HG03469 (cell line): ENCODE measurements around the gene STPG1.

Experiments
- ATAC-seq: cut with Tn5 transposase; IDR thresholded peaks from one replicate; pipeline ENCODE4 v1.9.1; 2021; ENCODE audit warnings: mild to moderate bottlenecking, moderate library complexity, moderate number of reproducible peaks; ENCODE audit not compliant: unreplicated experiment

The STPG1 gene

GRCh38 chr1:24374891-24375786, 38.4 kb downstream of the STPG1 start:
- no peak for ATAC-seq

- ATAC-seq = no peak
Measured at GRCh38 chr1:24373710-24374109, 39.9 kb downstream of the STPG1 start.

DNA sequence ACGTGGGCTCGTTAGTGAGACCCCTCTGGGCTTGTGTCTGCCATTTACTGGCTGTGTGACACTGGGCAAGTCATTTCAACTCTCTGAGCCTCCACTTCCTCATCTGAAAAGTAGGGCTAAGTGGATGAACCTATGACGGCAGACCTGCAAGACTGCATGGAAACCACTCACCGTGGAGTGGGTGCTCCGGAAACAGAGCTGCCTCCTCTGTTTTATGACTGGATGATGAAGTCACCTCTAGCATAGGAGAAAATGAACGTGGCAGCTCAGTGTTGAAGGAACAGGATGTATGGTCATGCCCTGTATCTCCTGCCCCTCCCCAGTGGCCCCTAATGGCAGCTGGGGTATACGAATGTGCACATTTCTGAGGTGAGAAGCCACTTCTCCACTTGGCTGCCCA, 40.5 kb downstream of the STPG1 start:
- ATAC-seq = no peak

GRCh38 chr1:24369801-24370200, 43.8 kb downstream of the STPG1 start:
- ATAC-seq = no peak

DNA sequence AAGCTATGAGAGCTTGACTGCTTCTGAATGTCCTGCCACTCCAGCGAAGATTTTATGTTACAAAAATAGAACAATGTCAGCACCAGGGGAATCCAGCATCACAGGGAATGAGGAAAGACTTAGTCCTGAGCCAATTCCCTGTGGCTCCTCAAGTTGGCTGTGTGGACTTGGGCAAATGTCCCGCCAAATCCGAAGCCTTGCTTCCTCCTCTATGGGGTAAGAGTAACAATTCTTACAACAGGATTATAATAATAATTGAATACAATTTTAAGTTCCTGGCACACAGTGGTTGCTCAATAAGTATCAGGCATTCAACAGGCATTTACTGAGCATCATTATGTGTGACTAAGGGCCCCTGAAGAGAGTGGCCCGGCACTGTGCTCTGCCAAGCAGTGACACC, 44.4 kb downstream of the STPG1 start:
- no peak for ATAC-seq

- no peak for ATAC-seq
Measured at GRCh38 chr1:24366707-24367106, 46.9 kb downstream of the STPG1 start.

DNA sequence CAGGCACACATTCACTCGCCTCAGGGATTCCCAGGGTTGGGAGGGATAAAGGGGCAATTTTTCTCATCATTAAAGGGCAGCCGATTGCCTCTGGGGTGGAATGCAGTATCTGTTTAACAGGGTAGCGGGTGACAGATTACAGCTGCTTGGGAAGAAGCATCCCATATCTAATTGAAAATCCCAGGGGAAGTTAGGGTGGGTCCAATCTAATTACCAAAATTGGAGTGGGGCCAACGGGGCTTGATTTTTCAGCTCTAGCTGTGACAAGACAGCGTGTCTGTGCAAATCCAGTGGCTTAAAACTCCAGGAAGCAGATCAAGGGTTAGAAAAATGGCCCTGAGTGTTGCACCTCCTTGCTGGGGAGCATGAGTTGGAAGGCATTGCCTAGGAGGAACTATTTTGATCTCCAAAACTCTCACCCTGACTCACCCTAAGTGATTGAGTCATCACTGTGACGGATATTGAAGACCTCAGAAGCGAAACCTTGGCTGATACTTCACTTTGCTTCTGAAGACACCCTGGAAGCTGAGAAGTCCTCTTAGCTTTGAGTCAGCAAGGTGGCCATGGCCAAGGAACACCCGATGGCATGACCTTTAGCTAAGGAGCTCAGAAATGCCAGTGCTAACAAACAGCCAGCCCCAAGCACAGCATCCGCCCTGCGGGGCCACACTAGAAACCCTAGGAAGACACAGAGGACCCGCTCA, 48.5 kb downstream of the STPG1 start:
- ATAC-seq = no peak

DNA sequence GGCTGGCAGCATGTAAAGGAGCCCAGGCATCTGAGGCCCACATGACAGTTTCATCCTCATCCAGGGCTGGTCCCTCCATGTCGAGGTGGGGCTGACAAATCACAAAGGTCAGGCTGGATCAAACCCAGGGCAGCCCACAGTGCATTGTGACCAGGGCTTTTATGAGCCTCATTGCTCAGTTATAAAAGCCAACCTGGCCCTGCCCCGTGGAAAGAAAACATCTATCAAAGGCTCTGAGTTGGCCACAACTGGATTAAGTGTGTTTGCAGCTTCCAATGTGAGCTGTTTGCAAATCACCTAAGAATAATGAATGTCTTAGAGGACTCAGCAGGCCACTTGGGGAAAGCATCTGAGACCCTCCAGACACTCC, 49.0 kb downstream of the STPG1 start:
- ATAC-seq = no peak

- ATAC-seq = no peak
Measured at GRCh38 chr1:24363994-24364393, 49.6 kb downstream of the STPG1 start.

DNA sequence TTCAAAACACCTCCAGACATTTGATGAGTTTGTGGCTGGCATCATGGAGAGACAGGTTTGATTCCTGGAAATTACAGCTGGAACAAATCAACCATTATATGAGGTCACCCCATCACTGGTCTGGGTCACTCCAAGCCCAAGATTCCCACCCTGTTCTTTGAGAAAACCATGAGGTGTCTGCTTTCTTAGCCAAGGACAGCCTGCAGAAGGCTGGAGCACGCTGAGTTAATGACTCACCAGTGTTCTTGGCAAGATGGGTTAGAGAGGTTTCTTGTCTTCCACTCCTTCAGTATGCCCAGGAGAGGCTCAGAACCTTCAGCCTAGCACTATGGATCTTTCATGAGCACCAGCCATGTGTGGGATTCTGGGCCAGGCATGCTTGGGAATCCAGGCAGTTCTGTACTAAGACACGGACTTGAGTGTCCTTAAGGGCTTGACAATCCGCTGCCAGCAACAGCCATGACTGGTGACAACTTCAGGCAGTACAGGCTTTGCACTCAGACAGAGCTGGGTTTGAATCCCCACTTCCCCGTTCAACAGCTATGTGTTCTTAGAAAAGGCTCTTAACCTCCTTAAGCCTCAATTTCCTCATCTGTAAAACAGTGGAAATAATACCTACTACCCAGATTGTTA, 50.5 kb downstream of the STPG1 start:
- ATAC-seq = no peak

DNA sequence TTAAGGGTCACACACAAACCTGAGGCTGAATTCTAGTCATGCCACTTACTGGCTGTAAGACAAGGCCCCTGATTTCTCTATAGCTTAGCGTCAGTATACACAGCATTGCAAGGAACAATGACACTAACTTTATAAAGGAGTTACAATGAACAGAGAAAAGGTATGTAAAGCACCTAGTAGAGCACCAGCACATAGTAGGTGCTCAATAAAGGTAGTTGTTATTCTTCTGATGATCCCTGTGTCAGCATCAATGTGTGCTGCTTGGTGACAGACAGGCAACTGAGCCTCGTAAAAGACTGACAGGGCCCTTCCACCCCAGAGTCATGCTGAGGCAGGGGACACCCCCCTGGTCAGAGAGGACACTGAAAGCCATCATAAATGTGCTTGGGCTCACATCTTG, 51.2 kb downstream of the STPG1 start:
- no peak for ATAC-seq

DNA sequence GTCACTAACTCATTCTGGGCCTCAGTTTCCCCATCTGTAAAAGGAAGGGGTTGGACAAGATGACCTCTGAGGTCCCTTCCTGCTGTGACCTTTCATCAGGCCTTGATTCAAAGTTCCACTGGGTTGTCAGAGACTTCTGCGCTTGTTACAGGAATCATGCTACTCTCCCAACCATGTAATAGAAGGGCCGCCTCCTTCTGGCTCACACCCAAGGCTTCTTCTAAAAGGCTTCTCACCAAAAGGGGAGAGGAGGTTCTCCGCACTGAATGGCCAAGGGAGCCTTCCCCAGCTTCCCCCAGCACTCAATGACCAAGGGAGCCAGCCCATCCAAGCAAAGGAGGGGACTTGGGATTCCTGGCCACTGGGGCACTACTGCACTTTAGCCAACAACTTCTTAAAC, 51.8 kb downstream of the STPG1 start:
- ATAC-seq = no peak

GRCh38 chr1:24360681-24361080, 52.9 kb downstream of the STPG1 start:
- ATAC-seq = no peak

- ATAC-seq = no peak
Measured at GRCh38 chr1:24357038-24357437, 56.5 kb downstream of the STPG1 start.

GRCh38 chr1:24355466-24355865, 58.1 kb downstream of the STPG1 start:
- ATAC-seq = no peak

DNA sequence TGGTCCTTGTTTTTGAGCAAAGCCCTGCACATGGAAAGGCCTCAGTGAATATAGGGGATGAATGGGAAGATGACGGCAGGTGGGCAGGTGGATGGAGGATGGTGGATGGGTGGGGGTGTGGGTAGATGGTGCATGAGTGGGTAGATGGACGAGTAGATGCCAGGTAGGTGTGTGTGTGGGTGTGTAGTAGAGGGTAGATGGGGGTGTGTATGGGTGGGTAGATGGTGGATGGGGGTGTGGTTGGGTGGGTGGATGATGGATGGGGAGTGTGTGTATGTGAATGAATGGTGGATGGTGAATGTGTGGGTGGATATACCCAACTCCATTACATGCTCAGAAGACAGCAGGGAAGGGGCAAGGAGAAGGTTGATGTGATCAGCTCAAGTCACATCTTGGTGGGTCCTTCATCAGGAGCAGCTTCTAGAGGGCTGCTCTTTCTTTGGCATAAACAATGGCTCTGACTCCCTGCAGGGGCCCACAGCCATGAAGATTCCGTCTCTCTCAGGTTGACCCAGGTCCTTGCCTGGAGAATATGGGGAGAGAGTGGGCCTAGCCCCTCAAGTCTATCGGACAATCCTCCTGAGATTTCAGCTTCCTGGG, 60.2 kb downstream of the STPG1 start:
- no peak for ATAC-seq

DNA sequence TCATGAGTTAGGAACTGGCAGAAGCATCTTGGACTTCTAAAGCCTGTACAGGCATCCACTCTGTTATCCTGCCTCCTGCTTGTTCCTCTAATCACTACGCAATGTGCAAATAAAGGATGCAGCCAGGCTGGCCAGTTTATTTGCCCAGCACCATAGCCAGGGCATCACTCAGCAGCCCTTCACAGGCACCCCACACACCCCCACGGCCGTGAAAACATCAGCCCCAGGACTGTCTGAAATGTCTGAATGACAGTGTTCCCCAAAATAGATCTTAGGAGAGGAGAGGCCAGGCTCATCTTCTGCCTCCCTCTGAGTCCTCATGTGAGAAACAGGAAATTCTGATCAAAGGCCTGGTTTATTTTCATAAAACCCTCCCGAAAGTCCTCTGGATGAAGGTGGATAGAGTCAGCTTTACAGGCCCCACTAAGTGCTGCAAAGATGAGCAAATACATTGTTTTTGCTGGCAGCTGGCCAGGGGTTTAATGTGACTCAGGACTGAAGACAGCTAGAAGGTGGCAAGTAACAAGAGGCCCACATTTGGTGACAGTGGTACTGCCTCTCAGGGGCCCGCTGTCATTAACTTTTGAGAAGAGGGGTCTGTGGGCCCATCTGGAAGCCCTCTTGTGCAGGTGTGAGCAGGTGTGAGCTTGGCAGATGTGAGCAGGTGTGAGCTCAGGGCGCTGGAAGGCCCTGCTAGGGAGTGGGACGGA, 61.5 kb downstream of the STPG1 start:
- no peak for ATAC-seq

- ATAC-seq = no peak
Measured at GRCh38 chr1:24351247-24351646, 62.3 kb downstream of the STPG1 start.

DNA sequence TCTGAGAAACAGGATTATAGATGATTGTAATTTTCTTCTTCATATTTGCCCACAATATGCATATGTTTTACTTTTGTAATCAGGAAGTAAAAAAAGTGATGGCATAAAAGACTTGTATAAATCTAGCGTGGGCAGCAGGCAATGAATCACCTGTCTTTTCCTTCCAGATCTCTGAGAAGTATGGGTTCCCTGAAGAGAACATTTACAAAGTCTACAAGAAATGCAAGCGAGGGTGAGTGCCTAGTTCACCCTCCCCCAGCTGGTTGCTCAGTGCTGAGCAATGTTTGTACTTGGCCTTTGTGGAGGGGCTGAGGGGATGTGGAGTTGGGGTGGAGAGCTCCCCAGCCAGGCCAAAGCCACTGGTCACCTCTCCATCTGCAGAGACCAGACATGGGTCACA, 63.7 kb downstream of the STPG1 start:
- no peak for ATAC-seq

DNA sequence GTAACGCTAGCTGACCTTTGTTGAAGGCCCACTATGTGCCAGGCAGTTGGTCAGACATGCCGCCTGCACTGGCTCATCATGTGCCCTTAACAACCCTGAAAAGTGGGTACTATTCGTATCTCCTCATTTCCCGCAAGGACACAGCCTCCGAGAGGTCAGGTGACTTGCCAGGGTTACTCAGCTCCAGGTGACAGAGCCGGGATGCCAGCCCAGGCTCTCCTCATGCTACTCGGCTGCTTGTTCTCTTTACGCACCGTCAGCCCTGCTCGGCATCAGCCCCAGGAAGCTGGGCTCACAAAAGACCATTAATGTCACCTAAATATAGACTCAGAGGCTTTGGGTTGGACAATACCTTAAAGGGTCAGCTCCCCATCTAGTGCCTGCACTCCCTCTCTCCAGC, 65.4 kb downstream of the STPG1 start:
- no peak for ATAC-seq
